Dendritic cell treated with granulocyte-macrophage colony-stimulating factor and Interleukin-4, amounts not matched to agents 40 ng/mL and 50 ng/mL, for 4 days (primary cell): ENCODE measurements around the gene ENTREP1.

ENCODE experiments used
- H3K27ac Mint-ChIP-seq: one replicate; pipeline ENCODE4 v1.8.0; 2022; ENCODE audit warnings: mild to moderate bottlenecking, mixed read lengths
- H3K27me3 Mint-ChIP-seq: one replicate; pipeline ENCODE4 v1.8.0; 2022; ENCODE audit warnings: mild to moderate bottlenecking, mixed read lengths
- H3K36me3 Mint-ChIP-seq: one replicate; pipeline ENCODE4 v1.8.0; 2022; ENCODE audit warnings: low read depth, mixed read lengths
- H3K4me1 Mint-ChIP-seq: one replicate; pipeline ENCODE4 v1.8.0; 2022; ENCODE audit warnings: low read depth, mixed read lengths
- H3K4me3 Mint-ChIP-seq: one replicate; pipeline ENCODE4 v1.8.0; 2022; ENCODE audit warnings: mild to moderate bottlenecking, moderate library complexity, mixed read lengths
- H3K9me3 Mint-ChIP-seq: one replicate; pipeline ENCODE4 v1.8.0; 2022; ENCODE audit warnings: mixed read lengths
- intact Hi-C: fragments of 100-400 bp; cut with micrococcal nuclease; formaldehyde crosslinking; loops from one replicate; pipeline ENCODE4 v1.15.0; 2022

ENTREP1 gene

GRCh38 chr9:69331444-69331843 lies 6.4 kb downstream of the ENTREP1 start:
- Mint-ChIP-seq H3K27ac (no peak overlapping the region), H3K36me3 (no peaks in the 10 kb centered on the region), H3K4me1 (peaks cover under 1% of the 10 kb centered on the region), H3K27me3 (peaks cover 22% of the 10 kb centered on the region), H3K9me3 (no peaks in the 10 kb centered on the region), H3K4me3 (no peak overlapping the region)
- intact Hi-C loops, result no loop called here

GRCh38 chr9:69332067-69332685 lies 7.2 kb downstream of the ENTREP1 start:
- Mint-ChIP-seq H3K4me3 (no peak overlapping the region), H3K4me1 (no peaks in the 10 kb centered on the region), H3K27me3 (peaks cover 15% of the 10 kb centered on the region), H3K36me3 (no peaks in the 10 kb centered on the region), H3K9me3 (no peaks in the 10 kb centered on the region), H3K27ac (no peak overlapping the region)
- intact Hi-C loops, result no loop called here

GRCh38 chr9:69333716-69334115 lies 8.7 kb downstream of the ENTREP1 start:
- peaks cover 5% of the 10 kb centered on the region for H3K27me3 Mint-ChIP-seq
- no peaks in the 10 kb centered on the region for H3K36me3 Mint-ChIP-seq
- H3K27ac Mint-ChIP-seq, result no peak overlapping the region
- intact Hi-C loops, result no loop called here
- H3K4me1 Mint-ChIP-seq, result no peaks in the 10 kb centered on the region
- H3K9me3 Mint-ChIP-seq, result no peaks in the 10 kb centered on the region
- no peak overlapping the region for H3K4me3 Mint-ChIP-seq

GRCh38 chr9:69334317-69334716 lies 9.3 kb downstream of the ENTREP1 start:
- Mint-ChIP-seq H3K27ac (no peak overlapping the region), H3K4me1 (no peaks in the 10 kb centered on the region), H3K27me3 (peaks cover 5% of the 10 kb centered on the region), H3K9me3 (no peaks in the 10 kb centered on the region), H3K4me3 (no peak overlapping the region), H3K36me3 (no peaks in the 10 kb centered on the region)
- intact Hi-C loops, result no loop called here

- H3K36me3 Mint-ChIP-seq, result no peaks in the 10 kb centered on the region
- H3K27me3 Mint-ChIP-seq, result peaks cover 3% of the 10 kb centered on the region
Observed at GRCh38 chr9:69339620-69340019, 14.6 kb downstream of the ENTREP1 start.

GRCh38 chr9:69340631-69341030 lies 15.6 kb downstream of the ENTREP1 start:
- Mint-ChIP-seq H3K27ac (no peak overlapping the region), H3K27me3 (peaks cover 1% of the 10 kb centered on the region), H3K4me3 (no peak overlapping the region), H3K36me3 (no peaks in the 10 kb centered on the region), H3K9me3 (no peaks in the 10 kb centered on the region), H3K4me1 (no peaks in the 10 kb centered on the region)
- intact Hi-C loops, result no loop called here

More at GRCh38 chr9:69339620-69340019, 14.6 kb downstream of the ENTREP1 start:
- Mint-ChIP-seq H3K4me1 (no peaks in the 10 kb centered on the region), H3K4me3 (no peak overlapping the region), H3K9me3 (no peaks in the 10 kb centered on the region), H3K27ac (no peak overlapping the region)
- intact Hi-C loops, result no loop called here

- H3K9me3 Mint-ChIP-seq, result no peaks in the 10 kb centered on the region
- intact Hi-C loops, result no loop called here
- no peak overlapping the region for H3K27ac Mint-ChIP-seq
- no peaks in the 10 kb centered on the region for H3K36me3 Mint-ChIP-seq
- H3K27me3 Mint-ChIP-seq, result peaks cover 1% of the 10 kb centered on the region
- no peaks in the 10 kb centered on the region for H3K4me1 Mint-ChIP-seq
- H3K4me3 Mint-ChIP-seq, result no peak overlapping the region
Observed at GRCh38 chr9:69342769-69343168, 17.8 kb downstream of the ENTREP1 start.

- Mint-ChIP-seq H3K9me3 (no peaks in the 10 kb centered on the region), H3K4me1 (no peaks in the 10 kb centered on the region), H3K36me3 (no peaks in the 10 kb centered on the region), H3K4me3 (no peak overlapping the region), H3K27ac (no peak overlapping the region), H3K27me3 (peaks cover 1% of the 10 kb centered on the region)
- intact Hi-C loops, result no loop called here
Observed at GRCh38 chr9:69344459-69344858, 19.4 kb downstream of the ENTREP1 start.

- no peaks in the 10 kb centered on the region for H3K36me3 Mint-ChIP-seq
- H3K27me3 Mint-ChIP-seq, result no peaks in the 10 kb centered on the region
- intact Hi-C loops, result no loop called here
- no peaks in the 10 kb centered on the region for H3K9me3 Mint-ChIP-seq
- no peaks in the 10 kb centered on the region for H3K4me1 Mint-ChIP-seq
- no peak overlapping the region for H3K27ac Mint-ChIP-seq
- no peak overlapping the region for H3K4me3 Mint-ChIP-seq
Observed at GRCh38 chr9:69346596-69347390, 21.8 kb downstream of the ENTREP1 start.

GRCh38 chr9:69347607-69348006 lies 22.6 kb downstream of the ENTREP1 start:
- H3K4me3 Mint-ChIP-seq, result no peak overlapping the region
- no peaks in the 10 kb centered on the region for H3K36me3 Mint-ChIP-seq
- H3K27me3 Mint-ChIP-seq, result no peaks in the 10 kb centered on the region
- no peaks in the 10 kb centered on the region for H3K4me1 Mint-ChIP-seq
- no peak overlapping the region for H3K27ac Mint-ChIP-seq
- intact Hi-C loops, result no loop called here
- H3K9me3 Mint-ChIP-seq, result no peaks in the 10 kb centered on the region

GRCh38 chr9:69351227-69351626 lies 26.2 kb downstream of the ENTREP1 start:
- H3K27me3 Mint-ChIP-seq, result no peaks in the 10 kb centered on the region
- H3K4me1 Mint-ChIP-seq, result no peaks in the 10 kb centered on the region
- no peak overlapping the region for H3K27ac Mint-ChIP-seq
- no peaks in the 10 kb centered on the region for H3K9me3 Mint-ChIP-seq
- no peaks in the 10 kb centered on the region for H3K36me3 Mint-ChIP-seq
- H3K4me3 Mint-ChIP-seq, result no peak overlapping the region
- intact Hi-C loops, result no loop called here

- Mint-ChIP-seq H3K4me1 (no peaks in the 10 kb centered on the region), H3K36me3 (no peaks in the 10 kb centered on the region), H3K27me3 (peaks cover 5% of the 10 kb centered on the region), H3K9me3 (no peaks in the 10 kb centered on the region), H3K27ac (no peak overlapping the region), H3K4me3 (no peak overlapping the region)
- intact Hi-C loops, result no loop called here
Observed at GRCh38 chr9:69355232-69355631, 30.2 kb downstream of the ENTREP1 start.

GRCh38 chr9:69357030-69357775 lies 32.2 kb downstream of the ENTREP1 start:
- intact Hi-C loops, result no loop called here
- no peak overlapping the region for H3K4me3 Mint-ChIP-seq
- H3K4me1 Mint-ChIP-seq, result no peaks in the 10 kb centered on the region
- H3K9me3 Mint-ChIP-seq, result no peaks in the 10 kb centered on the region
- no peaks in the 10 kb centered on the region for H3K36me3 Mint-ChIP-seq
- H3K27ac Mint-ChIP-seq, result no peak overlapping the region
- H3K27me3 Mint-ChIP-seq, result peaks cover 7% of the 10 kb centered on the region

- Mint-ChIP-seq H3K4me3 (no peak overlapping the region), H3K27me3 (peaks cover 7% of the 10 kb centered on the region), H3K27ac (no peak overlapping the region), H3K36me3 (no peaks in the 10 kb centered on the region), H3K9me3 (no peaks in the 10 kb centered on the region), H3K4me1 (no peaks in the 10 kb centered on the region)
- intact Hi-C loops, result no loop called here
Observed at GRCh38 chr9:69357821-69358220, 32.8 kb downstream of the ENTREP1 start.
